ENCODE measurements around the gene GFRA1.

- TF ChIP-seq CTCF (IDR thresholded peaks at IDR 0.05; ENCODE audit: insufficient read depth, low read length, poor library complexity, severe bottlenecking) = no peak
- no peak for TF ChIP-seq EZH2phosphoT487 (conservative IDR thresholded peaks at IDR 0.05; ENCODE audit: low read length)
These were observed 202.2 kb downstream of the GFRA1 start for GRCh38 chr10:116070743-116071320.
